Measurements from ENCODE around the gene PTS. TPM values are rescaled to one million over a fixed set of nuclear protein-coding genes. Genes with fewer than 3 reads are reported as not detected.
A peak's percentile ranks its signal among the peaks of the same experiment; 100 is the strongest.

The PTS gene
- polyA plus RNA-seq, 3 donors: 11.8 to 25.0 (median 14.0) TPM

- H3K4me3 Mint-ChIP-seq: no peak overlapping the region
- H3K79me2 ChIP-seq (ENCODE audit: insufficient read depth, low read length): no peaks in the 10 kb centered on the region
- no peaks in the 10 kb centered on the region for H3K9me3 ChIP-seq (replicated peaks in 1 of 2; ENCODE audit: control insufficient read depth in 1 of 2, insufficient read depth in 1 of 2, low read length in 2 of 2)
- H3K9ac ChIP-seq (ENCODE audit: insufficient read depth, low read length, poor library complexity, severe bottlenecking): no peak overlapping the region
- H3K9me3 Mint-ChIP-seq: no peaks in the 10 kb centered on the region
- H2AFZ ChIP-seq (ENCODE audit: insufficient read depth, low read depth, low read length, poor library complexity, severe bottlenecking): no peak overlapping the region
- no peaks in the 10 kb centered on the region for H3K36me3 Mint-ChIP-seq
- no peak overlapping the region for H3K4me3 ChIP-seq (replicated peaks in 1 of 3; ENCODE audit: low read depth in 2 of 3, low read length in 3 of 3)
- no peak for DNase-seq
- peaks cover 19% of the 10 kb centered on the region for H3K4me1 Mint-ChIP-seq
- intact Hi-C loops (cut with micrococcal nuclease): loop anchor here (10.0 kb wide), 3 partner anchors 338 to 1318 kb away; no protein-coding TSS in a partner anchor
- H3K4me2 ChIP-seq (replicated peaks; ENCODE audit: extremely low read depth, low read length, poor library complexity, severe bottlenecking): no peak overlapping the region
- no peaks in the 10 kb centered on the region for H3K27me3 ChIP-seq (ENCODE audit: control insufficient read depth in 2 of 2, insufficient read depth in 2 of 2, low read length in 2 of 2)
- peaks cover 0 to 5% of the 10 kb centered on the region in 2 donors for H3K4me1 ChIP-seq (ENCODE audit: control insufficient read depth in 1 of 2, insufficient read depth in 2 of 2, low read length in 2 of 2)
- no CpG with 5 or more reads among the region's 1 CpG for WGBS (ENCODE audit: insufficient coverage)
- peaks cover 0 to 3% (median 0%) of the 10 kb centered on the region in 3 donors for H3K27me3 Mint-ChIP-seq (ENCODE audit: low read depth in 3 of 3)
- no peaks in the 10 kb centered on the region for H4K20me1 ChIP-seq (ENCODE audit: insufficient read depth, low read length)
- no peak overlapping the region for H3K27ac ChIP-seq (ENCODE audit: low read depth in 1 of 2, low read length in 2 of 2)
- no peak for TF ChIP-seq CTCF (IDR thresholded peaks at IDR 0.05)
- no peaks in the 10 kb centered on the region for H3K36me3 ChIP-seq (replicated peaks in 1 of 2; ENCODE audit: control insufficient read depth in 1 of 2, insufficient read depth in 2 of 2, low read length in 2 of 2)
- no peak overlapping the region for H3K27ac Mint-ChIP-seq
Measured at GRCh38 chr11:112216561-112217105, 9.6 kb upstream of the PTS start.

DNA sequence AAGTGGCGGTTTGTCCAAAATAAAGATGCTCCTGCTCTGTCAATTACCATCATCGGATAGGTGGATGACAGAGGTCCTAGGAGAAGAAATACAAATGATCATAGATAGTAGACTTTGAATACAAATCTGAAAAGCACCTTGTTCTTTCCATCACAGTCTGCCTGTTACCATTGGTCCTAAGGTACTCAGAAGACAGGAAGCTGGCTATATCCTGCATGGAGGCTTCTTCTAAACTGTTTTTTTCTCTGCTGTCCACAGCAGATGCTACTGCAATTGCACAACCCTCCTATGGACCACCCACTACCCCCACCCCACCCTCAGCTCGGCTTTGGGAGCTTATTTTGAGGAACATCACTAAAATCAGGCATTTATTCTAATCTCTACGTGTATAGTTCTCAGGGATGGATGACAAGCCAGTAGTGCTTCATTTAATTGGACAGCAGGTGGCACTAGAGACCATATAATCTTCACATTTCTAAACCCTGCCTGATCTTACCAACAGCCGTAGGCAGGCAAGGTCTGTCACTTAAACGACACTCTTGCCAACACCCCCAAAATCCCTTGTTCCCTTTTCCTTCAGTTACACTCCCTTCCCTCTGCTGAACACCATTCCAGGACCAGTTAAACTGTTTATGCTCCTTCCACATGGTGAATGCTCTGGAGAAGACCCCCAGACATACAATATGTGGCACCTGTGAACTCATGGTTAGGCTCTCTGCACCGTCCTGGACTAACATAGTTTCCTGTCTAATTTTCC is 6.6 kb upstream of the PTS start:
- no peaks in the 10 kb centered on the region for H4K20me1 ChIP-seq (ENCODE audit: insufficient read depth, low read length)
- H3K4me2 ChIP-seq (replicated peaks; ENCODE audit: extremely low read depth, low read length, poor library complexity, severe bottlenecking): no peak overlapping the region
- 33% methylated on average over 3 of the region's 7 CpGs for WGBS (ENCODE audit: insufficient coverage)
- no peak overlapping the region for H3K4me3 ChIP-seq (replicated peaks in 1 of 3; ENCODE audit: low read depth in 2 of 3, low read length in 3 of 3)
- peaks cover 3 to 5% of the 10 kb centered on the region in 2 donors for H3K4me1 ChIP-seq (ENCODE audit: control insufficient read depth in 1 of 2, insufficient read depth in 2 of 2, low read length in 2 of 2)
- H3K4me1 Mint-ChIP-seq: peaks cover 14% of the 10 kb centered on the region
- H3K9me3 ChIP-seq (replicated peaks in 1 of 2; ENCODE audit: control insufficient read depth in 1 of 2, insufficient read depth in 1 of 2, low read length in 2 of 2): no peaks in the 10 kb centered on the region
- H3K27ac ChIP-seq (ENCODE audit: low read depth in 1 of 2, low read length in 2 of 2): no peak overlapping the region
- intact Hi-C loops (cut with micrococcal nuclease): loop anchor here (1.0 to 10.0 kb wide), 7 partner anchors 45 to 1315 kb away; partner anchors contain the start of gene BCO2 (in 1 of the 2)
- H3K27me3 ChIP-seq (ENCODE audit: control insufficient read depth in 2 of 2, insufficient read depth in 2 of 2, low read length in 2 of 2): no peaks in the 10 kb centered on the region
- no peaks in the 10 kb centered on the region for H3K36me3 Mint-ChIP-seq
- peaks cover 0 to 2% (median 0%) of the 10 kb centered on the region in 3 donors for H3K27me3 Mint-ChIP-seq (ENCODE audit: low read depth in 3 of 3)
- no peaks in the 10 kb centered on the region for H3K79me2 ChIP-seq (ENCODE audit: insufficient read depth, low read length)
- H2AFZ ChIP-seq (ENCODE audit: insufficient read depth, low read depth, low read length, poor library complexity, severe bottlenecking): peak overlapping the region; percentile 54
- peak overlapping the region in 1 of 2 donors; percentile 44 for H3K4me3 Mint-ChIP-seq
- TF ChIP-seq CTCF (IDR thresholded peaks at IDR 0.05): peak; percentile 78
- no peaks in the 10 kb centered on the region for H3K9me3 Mint-ChIP-seq
- no peak overlapping the region for H3K9ac ChIP-seq (ENCODE audit: insufficient read depth, low read length, poor library complexity, severe bottlenecking)
- no peaks in the 10 kb centered on the region for H3K36me3 ChIP-seq (replicated peaks in 1 of 2; ENCODE audit: control insufficient read depth in 1 of 2, insufficient read depth in 2 of 2, low read length in 2 of 2)
- H3K27ac Mint-ChIP-seq: peak overlapping the region in 2 of 7 donors; percentile 31 to 33
- peak; percentile 73 to 82 (median 77) for DNase-seq

Measured in CD14-positive monocyte (primary cell).